K562 (cell line): ENCODE measurements around the gene ZBTB25. TPM values are rescaled to one million over a fixed set of nuclear protein-coding genes. Genes with fewer than 3 reads are reported as not detected.

Experiments used
- MECOM ChIP-seq: fragments of 250-450 bp; sonication (Bioruptor Pico); IDR thresholded peaks from 2 replicates; pipeline ENCODE4 v1.8.0; 2022; ENCODE audit warnings: inconsistent platforms
- polyA plus RNA-seq, 8 experiments: library from polyadenylated mRNA; depleted of rRNA in 4 of 8; stranded (reverse) in 5 of 8; unstranded in 3 of 8; fragments of >200 nt; fragmentation: Nextera tagmentation in 2 of 8; fragmentation: Illumina TruSeq in 1 of 8; extraction: Ambion mirVana in 2 of 8; extraction: Trizol in 1 of 8; gene quantifications; 2 replicates each; pipeline versions ENCODE4 v1.2.1 to v1.2.3, GENCODE V29; 2011 to 2014; ENCODE audit warnings: inconsistent platforms in 1 of 8, missing spikeins in 1 of 8
- total RNA-seq, 7 experiments: library from RNA; depleted of rRNA in 6 of 7; stranded (reverse); fragments of >200 nt in 6 of 7; fragmentation: Illumina TruSeq in 2 of 7; extraction: Trizol in 2 of 7; gene quantifications; 2 replicates each; pipeline versions ENCODE4 v1.2.1 to v1.2.3, GENCODE V29; 2011 to 2021; ENCODE audit warnings: low replicate concordance in 1 of 7
- TF ChIP-seq, protein P1 (sequence below): IDR thresholded peaks from 3 replicates; pipeline ENCODE4 v1.6.1; 2011; ENCODE audit warnings: borderline replicate concordance, mild to moderate bottlenecking, moderate library complexity; ENCODE audit not compliant: insufficient read length; ENCODE audit errors: extremely low read depth
- TF ChIP-seq, protein P2 (sequence below): fragments of 450-650 bp; IDR thresholded peaks from 2 replicates; pipeline ENCODE4 v1.6.1; 2016; ENCODE audit warnings: mild to moderate bottlenecking, moderate library complexity

The ZBTB25 gene
- total and polyA plus RNA-seq, 9 of the 15 experiments (the other 6 are each of a cell fraction or from before 2014, with no cell fraction given), result 0.61 to 3.9 (median 2.3) TPM

DNA sequence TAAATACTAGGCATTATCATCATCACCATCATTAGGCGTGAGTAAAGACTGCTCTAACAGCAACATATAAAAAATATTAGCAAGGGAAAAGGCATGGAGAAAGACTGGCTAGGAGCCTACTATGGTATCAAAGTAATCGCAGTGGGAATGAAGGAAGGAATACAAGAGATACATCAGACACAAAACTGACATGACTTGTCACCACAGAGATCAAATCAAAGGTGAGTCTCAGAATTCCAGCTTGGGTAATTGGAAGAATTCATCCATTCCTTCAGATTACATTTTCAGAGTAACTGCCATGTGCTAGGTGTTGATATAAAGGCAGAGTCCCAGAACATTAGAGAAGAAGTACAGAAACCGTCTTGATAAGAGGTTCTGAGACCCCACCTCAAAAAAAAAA is 10.2 kb downstream of the ZBTB25 start (continued):
- TF ChIP-seq, protein P1, sequence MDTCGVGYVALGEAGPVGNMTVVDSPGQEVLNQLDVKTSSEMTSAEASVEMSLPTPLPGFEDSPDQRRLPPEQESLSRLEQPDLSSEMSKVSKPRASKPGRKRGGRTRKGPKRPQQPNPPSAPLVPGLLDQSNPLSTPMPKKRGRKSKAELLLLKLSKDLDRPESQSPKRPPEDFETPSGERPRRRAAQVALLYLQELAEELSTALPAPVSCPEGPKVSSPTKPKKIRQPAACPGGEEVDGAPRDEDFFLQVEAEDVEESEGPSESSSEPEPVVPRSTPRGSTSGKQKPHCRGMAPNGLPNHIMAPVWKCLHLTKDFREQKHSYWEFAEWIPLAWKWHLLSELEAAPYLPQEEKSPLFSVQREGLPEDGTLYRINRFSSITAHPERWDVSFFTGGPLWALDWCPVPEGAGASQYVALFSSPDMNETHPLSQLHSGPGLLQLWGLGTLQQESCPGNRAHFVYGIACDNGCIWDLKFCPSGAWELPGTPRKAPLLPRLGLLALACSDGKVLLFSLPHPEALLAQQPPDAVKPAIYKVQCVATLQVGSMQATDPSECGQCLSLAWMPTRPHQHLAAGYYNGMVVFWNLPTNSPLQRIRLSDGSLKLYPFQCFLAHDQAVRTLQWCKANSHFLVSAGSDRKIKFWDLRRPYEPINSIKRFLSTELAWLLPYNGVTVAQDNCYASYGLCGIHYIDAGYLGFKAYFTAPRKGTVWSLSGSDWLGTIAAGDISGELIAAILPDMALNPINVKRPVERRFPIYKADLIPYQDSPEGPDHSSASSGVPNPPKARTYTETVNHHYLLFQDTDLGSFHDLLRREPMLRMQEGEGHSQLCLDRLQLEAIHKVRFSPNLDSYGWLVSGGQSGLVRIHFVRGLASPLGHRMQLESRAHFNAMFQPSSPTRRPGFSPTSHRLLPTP, result no peak
- TF ChIP-seq MECOM, result no peak
- TF ChIP-seq, protein P2, sequence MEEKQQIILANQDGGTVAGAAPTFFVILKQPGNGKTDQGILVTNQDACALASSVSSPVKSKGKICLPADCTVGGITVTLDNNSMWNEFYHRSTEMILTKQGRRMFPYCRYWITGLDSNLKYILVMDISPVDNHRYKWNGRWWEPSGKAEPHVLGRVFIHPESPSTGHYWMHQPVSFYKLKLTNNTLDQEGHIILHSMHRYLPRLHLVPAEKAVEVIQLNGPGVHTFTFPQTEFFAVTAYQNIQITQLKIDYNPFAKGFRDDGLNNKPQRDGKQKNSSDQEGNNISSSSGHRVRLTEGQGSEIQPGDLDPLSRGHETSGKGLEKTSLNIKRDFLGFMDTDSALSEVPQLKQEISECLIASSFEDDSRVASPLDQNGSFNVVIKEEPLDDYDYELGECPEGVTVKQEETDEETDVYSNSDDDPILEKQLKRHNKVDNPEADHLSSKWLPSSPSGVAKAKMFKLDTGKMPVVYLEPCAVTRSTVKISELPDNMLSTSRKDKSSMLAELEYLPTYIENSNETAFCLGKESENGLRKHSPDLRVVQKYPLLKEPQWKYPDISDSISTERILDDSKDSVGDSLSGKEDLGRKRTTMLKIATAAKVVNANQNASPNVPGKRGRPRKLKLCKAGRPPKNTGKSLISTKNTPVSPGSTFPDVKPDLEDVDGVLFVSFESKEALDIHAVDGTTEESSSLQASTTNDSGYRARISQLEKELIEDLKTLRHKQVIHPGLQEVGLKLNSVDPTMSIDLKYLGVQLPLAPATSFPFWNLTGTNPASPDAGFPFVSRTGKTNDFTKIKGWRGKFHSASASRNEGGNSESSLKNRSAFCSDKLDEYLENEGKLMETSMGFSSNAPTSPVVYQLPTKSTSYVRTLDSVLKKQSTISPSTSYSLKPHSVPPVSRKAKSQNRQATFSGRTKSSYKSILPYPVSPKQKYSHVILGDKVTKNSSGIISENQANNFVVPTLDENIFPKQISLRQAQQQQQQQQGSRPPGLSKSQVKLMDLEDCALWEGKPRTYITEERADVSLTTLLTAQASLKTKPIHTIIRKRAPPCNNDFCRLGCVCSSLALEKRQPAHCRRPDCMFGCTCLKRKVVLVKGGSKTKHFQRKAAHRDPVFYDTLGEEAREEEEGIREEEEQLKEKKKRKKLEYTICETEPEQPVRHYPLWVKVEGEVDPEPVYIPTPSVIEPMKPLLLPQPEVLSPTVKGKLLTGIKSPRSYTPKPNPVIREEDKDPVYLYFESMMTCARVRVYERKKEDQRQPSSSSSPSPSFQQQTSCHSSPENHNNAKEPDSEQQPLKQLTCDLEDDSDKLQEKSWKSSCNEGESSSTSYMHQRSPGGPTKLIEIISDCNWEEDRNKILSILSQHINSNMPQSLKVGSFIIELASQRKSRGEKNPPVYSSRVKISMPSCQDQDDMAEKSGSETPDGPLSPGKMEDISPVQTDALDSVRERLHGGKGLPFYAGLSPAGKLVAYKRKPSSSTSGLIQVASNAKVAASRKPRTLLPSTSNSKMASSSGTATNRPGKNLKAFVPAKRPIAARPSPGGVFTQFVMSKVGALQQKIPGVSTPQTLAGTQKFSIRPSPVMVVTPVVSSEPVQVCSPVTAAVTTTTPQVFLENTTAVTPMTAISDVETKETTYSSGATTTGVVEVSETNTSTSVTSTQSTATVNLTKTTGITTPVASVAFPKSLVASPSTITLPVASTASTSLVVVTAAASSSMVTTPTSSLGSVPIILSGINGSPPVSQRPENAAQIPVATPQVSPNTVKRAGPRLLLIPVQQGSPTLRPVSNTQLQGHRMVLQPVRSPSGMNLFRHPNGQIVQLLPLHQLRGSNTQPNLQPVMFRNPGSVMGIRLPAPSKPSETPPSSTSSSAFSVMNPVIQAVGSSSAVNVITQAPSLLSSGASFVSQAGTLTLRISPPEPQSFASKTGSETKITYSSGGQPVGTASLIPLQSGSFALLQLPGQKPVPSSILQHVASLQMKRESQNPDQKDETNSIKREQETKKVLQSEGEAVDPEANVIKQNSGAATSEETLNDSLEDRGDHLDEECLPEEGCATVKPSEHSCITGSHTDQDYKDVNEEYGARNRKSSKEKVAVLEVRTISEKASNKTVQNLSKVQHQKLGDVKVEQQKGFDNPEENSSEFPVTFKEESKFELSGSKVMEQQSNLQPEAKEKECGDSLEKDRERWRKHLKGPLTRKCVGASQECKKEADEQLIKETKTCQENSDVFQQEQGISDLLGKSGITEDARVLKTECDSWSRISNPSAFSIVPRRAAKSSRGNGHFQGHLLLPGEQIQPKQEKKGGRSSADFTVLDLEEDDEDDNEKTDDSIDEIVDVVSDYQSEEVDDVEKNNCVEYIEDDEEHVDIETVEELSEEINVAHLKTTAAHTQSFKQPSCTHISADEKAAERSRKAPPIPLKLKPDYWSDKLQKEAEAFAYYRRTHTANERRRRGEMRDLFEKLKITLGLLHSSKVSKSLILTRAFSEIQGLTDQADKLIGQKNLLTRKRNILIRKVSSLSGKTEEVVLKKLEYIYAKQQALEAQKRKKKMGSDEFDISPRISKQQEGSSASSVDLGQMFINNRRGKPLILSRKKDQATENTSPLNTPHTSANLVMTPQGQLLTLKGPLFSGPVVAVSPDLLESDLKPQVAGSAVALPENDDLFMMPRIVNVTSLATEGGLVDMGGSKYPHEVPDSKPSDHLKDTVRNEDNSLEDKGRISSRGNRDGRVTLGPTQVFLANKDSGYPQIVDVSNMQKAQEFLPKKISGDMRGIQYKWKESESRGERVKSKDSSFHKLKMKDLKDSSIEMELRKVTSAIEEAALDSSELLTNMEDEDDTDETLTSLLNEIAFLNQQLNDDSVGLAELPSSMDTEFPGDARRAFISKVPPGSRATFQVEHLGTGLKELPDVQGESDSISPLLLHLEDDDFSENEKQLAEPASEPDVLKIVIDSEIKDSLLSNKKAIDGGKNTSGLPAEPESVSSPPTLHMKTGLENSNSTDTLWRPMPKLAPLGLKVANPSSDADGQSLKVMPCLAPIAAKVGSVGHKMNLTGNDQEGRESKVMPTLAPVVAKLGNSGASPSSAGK, result no peak
